ENCODE data around the gene PPP2R2C. TPM values are rescaled to one million over a fixed set of nuclear protein-coding genes. Genes with fewer than 3 reads are reported as not detected.

Gene PPP2R2C
- total RNA-seq, 1 experiment from 2014 or later, result not detected

DNA sequence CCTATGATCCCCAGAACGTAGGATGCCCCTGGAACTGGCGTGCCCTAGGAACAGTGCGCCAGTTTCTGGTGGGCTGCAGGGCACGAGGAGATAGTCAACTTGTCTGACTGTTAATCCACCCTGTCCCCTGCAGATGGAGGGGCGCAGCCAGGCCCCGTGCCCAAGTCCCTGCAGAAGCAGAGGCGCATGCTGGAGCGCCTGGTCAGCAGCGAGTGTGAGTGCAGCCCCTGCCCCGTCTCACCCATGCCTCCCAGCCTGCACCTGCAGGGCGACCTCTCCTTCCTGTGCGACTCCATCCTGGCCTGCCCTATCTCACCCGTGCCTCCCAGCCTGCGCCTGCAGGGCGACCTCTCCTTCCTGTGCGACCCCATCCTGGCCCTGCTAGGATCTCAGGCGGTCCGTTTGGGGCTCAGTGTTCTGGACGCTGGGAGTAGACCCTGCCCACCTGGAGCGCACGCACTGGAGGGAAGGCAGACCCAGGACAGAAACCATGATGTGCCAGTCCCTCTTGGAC lies 180.6 kb downstream of the PPP2R2C start:
- no peaks in the 10 kb centered on the region for H3K9me3 ChIP-seq (ENCODE audit: low read depth, low read length, poor library complexity, severe bottlenecking)
- TF ChIP-seq, protein P1, sequence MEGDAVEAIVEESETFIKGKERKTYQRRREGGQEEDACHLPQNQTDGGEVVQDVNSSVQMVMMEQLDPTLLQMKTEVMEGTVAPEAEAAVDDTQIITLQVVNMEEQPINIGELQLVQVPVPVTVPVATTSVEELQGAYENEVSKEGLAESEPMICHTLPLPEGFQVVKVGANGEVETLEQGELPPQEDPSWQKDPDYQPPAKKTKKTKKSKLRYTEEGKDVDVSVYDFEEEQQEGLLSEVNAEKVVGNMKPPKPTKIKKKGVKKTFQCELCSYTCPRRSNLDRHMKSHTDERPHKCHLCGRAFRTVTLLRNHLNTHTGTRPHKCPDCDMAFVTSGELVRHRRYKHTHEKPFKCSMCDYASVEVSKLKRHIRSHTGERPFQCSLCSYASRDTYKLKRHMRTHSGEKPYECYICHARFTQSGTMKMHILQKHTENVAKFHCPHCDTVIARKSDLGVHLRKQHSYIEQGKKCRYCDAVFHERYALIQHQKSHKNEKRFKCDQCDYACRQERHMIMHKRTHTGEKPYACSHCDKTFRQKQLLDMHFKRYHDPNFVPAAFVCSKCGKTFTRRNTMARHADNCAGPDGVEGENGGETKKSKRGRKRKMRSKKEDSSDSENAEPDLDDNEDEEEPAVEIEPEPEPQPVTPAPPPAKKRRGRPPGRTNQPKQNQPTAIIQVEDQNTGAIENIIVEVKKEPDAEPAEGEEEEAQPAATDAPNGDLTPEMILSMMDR (conservative IDR thresholded peaks at IDR 0.05; ENCODE audit: low read depth, low read length), result no peak
- no peak for TF ChIP-seq EZH2 (IDR thresholded peaks at IDR 0.05; ENCODE audit: borderline replicate concordance, low read depth, low read length, poor library complexity, severe bottlenecking)
- ChIA-PET POLR2A (ENCODE audit: low non-redundant PET) (no interaction called here), CTCF (no interaction called here)
- H3K27me3 ChIP-seq (replicated peaks; ENCODE audit: insufficient read depth, low read depth, low read length, poor library complexity), result no peaks in the 10 kb centered on the region
- intact Hi-C loops (cut with micrococcal nuclease; ENCODE audit: unreplicated experiment), result no loop called here
- no peak overlapping the region for H3K27ac ChIP-seq (ENCODE audit: low read depth, low read length, poor library complexity, severe bottlenecking)
- no peaks in the 10 kb centered on the region for H3K36me3 ChIP-seq (ENCODE audit: insufficient read depth, low read length, poor library complexity, severe bottlenecking)
- no peak for DNase-seq (ENCODE audit: low spot score)
- no TSS peak for BruUV-seq (replicated peaks)
- no peaks in the 10 kb centered on the region for H3K4me1 ChIP-seq (ENCODE audit: insufficient read depth, low read length, poor library complexity, severe bottlenecking)
- H3K4me3 ChIP-seq (ENCODE audit: low read depth, low read length, poor library complexity, severe bottlenecking), result no peak overlapping the region

DNA sequence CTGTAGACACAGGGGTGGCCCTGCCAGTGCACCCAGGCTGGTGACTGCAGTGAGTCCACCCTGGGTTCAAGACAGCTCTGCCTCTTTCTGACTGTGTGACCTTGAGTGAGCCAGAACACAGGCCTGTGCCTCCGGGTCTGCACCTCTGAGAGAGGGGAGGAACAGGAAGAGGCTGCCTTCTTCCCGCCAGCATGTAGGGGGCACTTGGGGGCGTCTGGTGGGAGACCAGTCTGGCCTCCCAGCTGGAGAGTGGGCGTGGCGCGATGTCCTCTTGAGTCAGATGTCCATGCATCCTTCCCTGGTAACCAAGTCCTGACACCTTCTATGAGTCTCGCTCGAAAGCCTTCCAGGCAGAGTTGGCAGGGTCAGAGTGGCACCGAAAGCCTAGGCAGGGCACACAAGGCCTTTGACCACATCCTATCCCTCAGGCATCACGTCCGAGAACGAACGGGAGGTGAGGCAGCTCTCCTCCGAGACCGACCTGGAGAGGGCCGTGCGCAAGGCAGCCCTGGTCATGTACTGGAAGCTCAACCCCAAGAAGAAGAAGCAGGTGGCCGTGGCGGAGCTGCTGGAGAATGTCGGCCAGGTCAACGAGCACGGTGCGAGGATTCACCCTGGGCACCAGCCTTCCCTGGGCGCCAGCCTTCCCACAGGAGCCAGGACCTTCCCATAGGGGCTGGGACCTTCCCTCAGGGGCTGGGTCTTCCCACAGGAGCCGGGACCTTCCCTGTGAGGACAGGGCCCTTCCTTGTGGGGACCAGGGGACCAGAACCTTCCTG lies 181.5 kb downstream of the PPP2R2C start:
- ChIA-PET POLR2A (ENCODE audit: low non-redundant PET) (no interaction called here), CTCF (no interaction called here)
- Histone ChIP-seq H3K36me3 (ENCODE audit: insufficient read depth, low read length, poor library complexity, severe bottlenecking) (no peaks in the 10 kb centered on the region), H3K4me3 (ENCODE audit: low read depth, low read length, poor library complexity, severe bottlenecking) (no peak overlapping the region), H3K4me1 (ENCODE audit: insufficient read depth, low read length, poor library complexity, severe bottlenecking) (no peaks in the 10 kb centered on the region), H3K9me3 (ENCODE audit: low read depth, low read length, poor library complexity, severe bottlenecking) (no peaks in the 10 kb centered on the region), H3K27ac (ENCODE audit: low read depth, low read length, poor library complexity, severe bottlenecking) (no peak overlapping the region), H3K27me3 (replicated peaks; ENCODE audit: insufficient read depth, low read depth, low read length, poor library complexity) (no peaks in the 10 kb centered on the region)
- no TSS peak for BruUV-seq (replicated peaks)
- TF ChIP-seq, protein P1 (conservative IDR thresholded peaks at IDR 0.05; ENCODE audit: low read depth, low read length), result no peak
- no peak for TF ChIP-seq EZH2 (IDR thresholded peaks at IDR 0.05; ENCODE audit: borderline replicate concordance, low read depth, low read length, poor library complexity, severe bottlenecking)
- intact Hi-C loops (cut with micrococcal nuclease; ENCODE audit: unreplicated experiment), result no loop called here
- DNase-seq (ENCODE audit: low spot score), result no peak

DNA sequence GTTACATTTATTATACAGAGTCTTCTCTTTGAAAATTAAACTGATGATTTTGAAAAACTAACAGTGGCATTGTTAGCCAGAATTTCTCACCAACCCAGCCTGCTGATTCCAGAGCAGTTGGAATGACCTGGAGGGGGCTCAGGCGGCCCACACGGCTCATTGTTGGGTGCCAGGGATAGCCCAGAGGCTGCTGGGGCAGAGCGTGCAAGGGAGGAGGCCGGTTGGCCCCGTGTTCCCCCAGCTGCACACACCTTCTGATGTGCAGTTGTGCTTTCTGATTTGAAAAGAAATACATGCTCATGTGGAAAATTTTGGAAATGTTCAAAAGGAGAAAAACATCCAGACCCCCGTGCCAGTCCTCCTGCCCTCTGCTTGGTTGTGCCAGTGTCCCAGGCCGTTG lies 182.2 kb downstream of the PPP2R2C start:
- no peak for TF ChIP-seq EZH2 (IDR thresholded peaks at IDR 0.05; ENCODE audit: borderline replicate concordance, low read depth, low read length, poor library complexity, severe bottlenecking)
- TF ChIP-seq, protein P1 (conservative IDR thresholded peaks at IDR 0.05; ENCODE audit: low read depth, low read length), result no peak
- CTCF ChIA-PET, result no interaction called here

More for the DNA sequence above, 182.2 kb downstream of the PPP2R2C start:
- no peak overlapping the region for H3K27ac ChIP-seq (ENCODE audit: low read depth, low read length, poor library complexity, severe bottlenecking)
- no peaks in the 10 kb centered on the region for H3K9me3 ChIP-seq (ENCODE audit: low read depth, low read length, poor library complexity, severe bottlenecking)
- POLR2A ChIA-PET (ENCODE audit: low non-redundant PET), result no interaction called here
- no peak for DNase-seq (ENCODE audit: low spot score)
- no TSS peak for BruUV-seq (replicated peaks)
- no peak overlapping the region for H3K4me3 ChIP-seq (ENCODE audit: low read depth, low read length, poor library complexity, severe bottlenecking)
- intact Hi-C loops (cut with micrococcal nuclease; ENCODE audit: unreplicated experiment), result no loop called here
- H3K27me3 ChIP-seq (replicated peaks; ENCODE audit: insufficient read depth, low read depth, low read length, poor library complexity), result no peaks in the 10 kb centered on the region
- H3K36me3 ChIP-seq (ENCODE audit: insufficient read depth, low read length, poor library complexity, severe bottlenecking), result no peaks in the 10 kb centered on the region
- no peaks in the 10 kb centered on the region for H3K4me1 ChIP-seq (ENCODE audit: insufficient read depth, low read length, poor library complexity, severe bottlenecking)
